GM19351 (cell line): ENCODE results near the gene SKP1.
A peak's percentile ranks its signal among the peaks of the same experiment; 100 is the strongest.

ENCODE experiments used
- ATAC-seq: cut with Tn5 transposase; IDR thresholded peaks from one replicate; pipeline ENCODE4 v1.9.1; 2021; ENCODE audit warnings: mild to moderate bottlenecking, moderate library complexity; ENCODE audit not compliant: unreplicated experiment

The SKP1 gene

GRCh38 chr5:134113902-134114875, 62.6 kb downstream of the SKP1 start, which contains the start of gene TCF7:
Gene TCF7, plus strand, starts transcription at chr5:134114681. Its CDS starts 226 bp downstream, at chr5:134114907.
- ATAC-seq = peak; percentile 77

GRCh38 chr5:134113363-134113889, 63.3 kb downstream of the SKP1 start:
- no peak for ATAC-seq

GRCh38 chr5:134112726-134113362, 63.9 kb downstream of the SKP1 start:
- ATAC-seq = no peak

- ATAC-seq = no peak
These were observed 64.8 kb downstream of the SKP1 start for GRCh38 chr5:134111741-134112647.

- no peak for ATAC-seq
These were observed 66.4 kb downstream of the SKP1 start for GRCh38 chr5:134110382-134110781.

- no peak for ATAC-seq
These were observed 69.0 kb downstream of the SKP1 start for GRCh38 chr5:134107779-134108178.

- ATAC-seq = no peak
These were observed 69.6 kb downstream of the SKP1 start for GRCh38 chr5:134106991-134107701.

- ATAC-seq = no peak
These were observed 72.6 kb downstream of the SKP1 start for GRCh38 chr5:134103998-134104654.

- ATAC-seq = no peak
These were observed 73.4 kb downstream of the SKP1 start for GRCh38 chr5:134103397-134103796.

GRCh38 chr5:134101686-134102439, 74.9 kb downstream of the SKP1 start:
- no peak for ATAC-seq

- ATAC-seq = peak; percentile 74
These were observed 76.3 kb downstream of the SKP1 start for GRCh38 chr5:134100283-134101091.

- ATAC-seq = no peak
These were observed 76.8 kb downstream of the SKP1 start for GRCh38 chr5:134099939-134100282.

- peak; percentile 31 for ATAC-seq
These were observed 77.4 kb downstream of the SKP1 start for GRCh38 chr5:134099288-134099872.
